GM12878 (cell line): ENCODE data around the gene MYL6B. TPM values are rescaled to one million over a fixed set of nuclear protein-coding genes. Genes with fewer than 3 reads are reported as not detected.

ENCODE experiments used
- ATAC-seq: fragments of 200-7000 bp; cut with Tn5 transposase; 3 replicates; pipeline ENCODE4 v1.9.1; 2020; ENCODE audit warnings: mild to moderate bottlenecking, moderate library complexity
- BruUV-seq: library from RNA; stranded (reverse); fragments of 400-500 nt; replicated peaks from 2 replicates; lab custom pipeline; 2021; lab: Mats Ljungman, UMichigan
- CTCF ChIA-PET: fragments of 300-600 bp; sonication (Branson Sonifier 250); formaldehyde crosslinking; extraction: SDS; loops from one replicate; lab custom pipeline; 2021; ENCODE audit warnings: inconsistent platforms; lab: Yijun Ruan, JAX
- POLR2A ChIA-PET: fragments of 350-600 bp; formaldehyde crosslinking; extraction: SDS; loops from one replicate; lab custom pipeline; 2021; ENCODE audit warnings: inconsistent platforms; lab: Charles Lee
- RAD21 ChIA-PET: fragments of 300-600 bp; sonication (Branson Sonifier 250); formaldehyde crosslinking; loops from one replicate; lab custom pipeline; 2023; ENCODE audit warnings: antibody characterized with exemption; ENCODE audit not compliant: unreplicated experiment; lab: Charles Lee
- SMC1A ChIA-PET: fragments of 300-600 bp; sonication (Branson Sonifier 250); formaldehyde crosslinking; loops from one replicate; lab custom pipeline; 2023; ENCODE audit not compliant: unreplicated experiment, uncharacterized antibody; lab: Charles Lee
- DNase-seq: peaks from one replicate; pipeline ENCODE4 v3.0.0-alpha.2; 2011; ENCODE audit warnings: low read depth, low spot score
- FAIRE-seq: peaks from 3 replicates; lab custom pipeline; 2011; peaks lifted over from hg19 to GRCh38; lab: Jason Lieb, UNC
- H2AFZ ChIP-seq: 2 replicates; pipeline ENCODE4 v1.6.0; 2011; ENCODE audit warnings: low read depth, low read length, control low read depth; ENCODE audit not compliant: control insufficient read depth
- H3K27ac ChIP-seq: 2 replicates; pipeline ENCODE4 v1.5.1; 2011; ENCODE audit warnings: control low read depth; ENCODE audit not compliant: control insufficient read depth, insufficient read depth
- H3K27me3 ChIP-seq, 2 experiments: replicated peaks in 1 of 2; 2 replicates each; pipeline versions ENCODE4 v1.6.0 to v1.6.1; 2011; ENCODE audit warnings: low read length in 1 of 2; ENCODE audit not compliant: control insufficient read depth in 2 of 2, insufficient read depth in 2 of 2
- H3K36me3 ChIP-seq, 2 experiments: 2 replicates each; pipeline ENCODE4 v1.5.1; 2011; ENCODE audit warnings: low read length in 1 of 2; ENCODE audit not compliant: control insufficient read depth in 2 of 2, insufficient read depth in 2 of 2
- H3K4me1 ChIP-seq: 2 replicates; pipeline ENCODE4 v1.6.1; 2011; ENCODE audit warnings: mild to moderate bottlenecking, low read length, moderate library complexity, mixed read lengths; ENCODE audit not compliant: control insufficient read depth, insufficient read depth
- H3K4me2 ChIP-seq: 2 replicates; pipeline ENCODE4 v1.6.0; 2011; ENCODE audit warnings: control low read depth; ENCODE audit not compliant: control insufficient read depth, insufficient read depth
- H3K4me3 ChIP-seq: fragments of 200-600 bp; sonication (generic); 2 replicates; pipeline ENCODE4 v1.5.1; 2016
- H3K79me2 ChIP-seq: 2 replicates; pipeline ENCODE4 v1.6.0; 2011; ENCODE audit warnings: low read length; ENCODE audit not compliant: control insufficient read depth, insufficient read depth
- H3K9ac ChIP-seq: 2 replicates; pipeline ENCODE4 v1.8.0; 2011; ENCODE audit warnings: low read length, control low read depth, mixed read lengths; ENCODE audit not compliant: control insufficient read depth, insufficient read depth
- H3K9me3 ChIP-seq: replicated peaks from 3 replicates; pipeline ENCODE4 v1.5.1; 2011; ENCODE audit warnings: mild to moderate bottlenecking, low read length; ENCODE audit not compliant: control insufficient read depth, insufficient read depth
- H4K20me1 ChIP-seq: 2 replicates; pipeline ENCODE4 v1.6.0; 2011; ENCODE audit not compliant: control insufficient read depth, insufficient read depth
- CHD1 ChIP-seq: IDR thresholded peaks from 2 replicates; pipeline ENCODE4 v1.6.1; 2012; ENCODE audit warnings: low read depth, low read length, improper control_type of control experiment
- EGR1 ChIP-seq, 2 experiments: IDR thresholded peaks; 1 replicate in 1 of 2; 2 replicates in 1 of 2; pipeline ENCODE4 v1.6.1; 2011 to 2012; ENCODE audit warnings: low read depth in 2 of 2, low read length in 2 of 2, borderline replicate concordance in 1 of 2, mild to moderate bottlenecking in 1 of 2, moderate library complexity in 1 of 2
- EZH2 ChIP-seq: IDR thresholded peaks from 2 replicates; pipeline ENCODE4 v1.6.1; 2012; ENCODE audit warnings: low read depth, mild to moderate bottlenecking, control low read depth, inconsistent platforms, low read length, borderline replicate concordance; ENCODE audit not compliant: control insufficient read depth
- FOXM1 ChIP-seq: IDR thresholded peaks from 2 replicates; pipeline ENCODE4 v1.6.1; 2012; ENCODE audit warnings: low read depth, mild to moderate bottlenecking, inconsistent platforms, low read length, moderate library complexity
- JUND ChIP-seq: IDR thresholded peaks from 2 replicates; pipeline ENCODE4 v1.6.1; 2012; ENCODE audit warnings: low read depth, mild to moderate bottlenecking, low read length, improper control_type of control experiment, moderate library complexity
- LARP7 ChIP-seq: fragments of 450-650 bp; IDR thresholded peaks from 2 replicates; pipeline ENCODE4 v1.6.1; 2017; ENCODE audit warnings: mild to moderate bottlenecking
- MTA3 ChIP-seq: IDR thresholded peaks from 2 replicates; pipeline ENCODE4 v1.6.1; 2012; ENCODE audit warnings: low read length, inconsistent platforms, borderline replicate concordance
- MYB ChIP-seq: fragments of 150-350 bp; IDR thresholded peaks from 2 replicates; pipeline ENCODE4 v1.6.1; 2014; ENCODE audit warnings: mild to moderate bottlenecking, low read depth, low read length, borderline replicate concordance
- NRF1 ChIP-seq: conservative IDR thresholded peaks from 2 replicates; pipeline ENCODE4 v1.6.1; 2011; ENCODE audit warnings: mild to moderate bottlenecking, low read depth, low read length, improper control_type of control experiment
- SRF ChIP-seq, 2 experiments: IDR thresholded peaks; 2 replicates each; pipeline ENCODE4 v1.6.1; 2011; ENCODE audit warnings: low read depth in 2 of 2, low read length in 2 of 2, mild to moderate bottlenecking in 1 of 2, moderate library complexity in 1 of 2
- TCF12 ChIP-seq: IDR thresholded peaks from 2 replicates; pipeline ENCODE4 v1.6.1; 2011; ENCODE audit warnings: low read depth, mild to moderate bottlenecking, low read length
- TCF7 ChIP-seq: IDR thresholded peaks from 2 replicates; pipeline ENCODE4 v1.6.1; 2014; ENCODE audit warnings: antibody characterized with exemption, borderline replicate concordance
- ZBED1 ChIP-seq: IDR thresholded peaks from 2 replicates; pipeline ENCODE4 v1.6.1; 2016; ENCODE audit warnings: borderline replicate concordance
- ZNF207 ChIP-seq: fragments of 450-650 bp; IDR thresholded peaks from 2 replicates; pipeline ENCODE4 v1.6.1; 2014; ENCODE audit warnings: antibody characterized with exemption, mild to moderate bottlenecking, borderline replicate concordance
- WGBS: methylation state at CpG from one replicate; pipeline ENCODE4 v1.1.6; 2016; ENCODE audit warnings: low lambda C conversion rate; ENCODE audit not compliant: insufficient replicate concordance, insufficient coverage; ENCODE audit errors: missing lambda C conversion rate; 5-methylcytosine and 5-hydroxymethylcytosine counted together
- in situ Hi-C: fragments of 300-500 bp; cut with MboI; formaldehyde crosslinking; loops from 9 replicates; pipeline ENCODE4 v1.14.3; 2018; ENCODE audit warnings: mixed read lengths
- intact Hi-C: fragments of 100-400 bp; cut with micrococcal nuclease; formaldehyde crosslinking; loops from one replicate; pipeline ENCODE4 v1.14.2; 2022; ENCODE audit not compliant: unreplicated experiment
- polyA plus RNA-seq, 11 experiments: library from polyadenylated mRNA; depleted of rRNA in 4 of 11; unstranded in 6 of 11; stranded (reverse) in 5 of 11; fragments of >200 nt; fragmentation: Nextera tagmentation in 4 of 11; fragmentation: Illumina TruSeq in 1 of 11; extraction: Ambion mirVana in 4 of 11; extraction: Trizol in 1 of 11; gene quantifications; 1 replicate in 1 of 11; 2 replicates in 10 of 11; pipeline versions ENCODE4 v1.2.1 to v1.2.3, GENCODE V29; 2011 to 2016; ENCODE audit warnings: inconsistent platforms in 2 of 11, missing spikeins in 2 of 11, low read depth in 1 of 11
- total RNA-seq, 4 experiments: library from RNA; depleted of rRNA in 3 of 4; stranded (reverse); fragments of >200 nt in 3 of 4; fragmentation: Illumina TruSeq in 1 of 4; extraction: Trizol in 1 of 4; gene quantifications; 2 replicates each; pipeline versions ENCODE4 v1.2.1 to v1.2.3, GENCODE V29; 2013 to 2021
- TF ChIP-seq, protein P1 (sequence below): fragments of 450-650 bp; IDR thresholded peaks from 2 replicates; pipeline ENCODE4 v1.6.1; 2018; ENCODE audit warnings: mild to moderate bottlenecking, low read depth, moderate library complexity; ENCODE audit not compliant: partially characterized antibody

The MYL6B gene
- total and polyA plus RNA-seq, 10 of the 15 experiments (the other 5 are each of a cell fraction or from before 2014, with no cell fraction given), result 75.5 to 153 (median 114) TPM

DNA sequence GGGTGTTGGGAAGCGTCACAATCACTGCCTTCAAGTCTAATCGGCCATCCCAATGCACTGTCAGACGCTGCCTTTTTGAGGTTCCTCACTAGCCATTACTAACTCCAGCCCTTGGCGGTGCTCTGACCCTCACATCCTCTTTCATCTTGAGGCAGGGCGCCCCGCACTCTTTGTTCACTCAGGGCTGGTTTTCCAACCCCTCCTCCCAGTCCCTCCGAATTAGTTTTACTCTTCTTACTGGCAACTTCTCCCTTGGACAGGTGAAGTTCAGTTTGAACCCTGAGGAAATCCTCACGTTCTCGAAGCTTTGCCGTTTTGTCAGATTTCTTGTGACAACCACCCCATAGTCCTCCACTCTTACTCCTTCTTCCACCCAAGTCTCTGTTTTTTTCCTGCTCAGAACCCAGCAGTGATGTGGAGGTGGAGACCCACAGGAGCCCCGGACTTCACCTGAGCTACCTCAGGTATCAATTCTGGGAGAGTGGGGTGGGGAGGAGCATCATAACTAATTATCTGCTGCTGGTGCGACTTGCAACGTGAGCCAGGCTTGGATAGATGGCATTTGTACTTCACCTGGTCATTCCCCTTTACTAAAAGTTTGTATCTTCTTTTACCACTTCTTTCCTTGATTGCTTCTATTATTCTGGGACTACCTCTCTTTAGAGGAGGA is 33.6 kb upstream of the MYL6B start:
- intact Hi-C loops, result loop anchor here (1.0 to 5.0 kb wide), 12 partner anchors 7 to 568 kb away; partner anchors contain the start of genes ANKRD52, CNPY2, DNAJC14 and MYL6B
- ChIA-PET CTCF (interaction anchor here (0.5 to 4.5 kb wide), 33 partner anchors 9 to 761 kb away, joined by 3 to 121 read pairs (median 5); partner anchors contain the start of genes ANKRD52, ESYT1, MYL6B and PA2G4), RAD21 (interaction anchor here (0.5 to 3.9 kb wide), 18 partner anchors 9 to 645 kb away, joined by 3 to 57 read pairs (median 5); partner anchors contain the start of genes ANKRD52, ESYT1, MYL6B and PA2G4), SMC1A (interaction anchor here (0.8 to 4.5 kb wide), 16 partner anchors 10 to 1133 kb away, joined by 3 to 50 read pairs (median 5); partner anchors contain the start of genes ESYT1, MYL6B, PA2G4 and RNF41), POLR2A (interaction anchor here (0.5 to 5.5 kb wide), 22 partner anchors 8 to 527 kb away, joined by 3 to 95 read pairs (median 4); partner anchors contain the start of genes ANKRD52, ATP5F1B, COQ10A and DNAJC14)
- peak overlapping the region; percentile 80 for H3K9ac ChIP-seq
- peak; percentile 21 for ATAC-seq
- H4K20me1 ChIP-seq, result no peaks in the 10 kb centered on the region
- H3K4me1 ChIP-seq, result peaks cover 15% of the 10 kb centered on the region
- in situ Hi-C loops, result no loop called here
- peak overlapping the region; percentile 78 for H3K4me3 ChIP-seq
- H3K4me2 ChIP-seq, result peak overlapping the region; percentile 99
- BruUV-seq, result no TSS peak
- no peaks in the 10 kb centered on the region for H3K27me3 ChIP-seq
- H2AFZ ChIP-seq, result peak overlapping the region; percentile 74
- no peak for FAIRE-seq
- under 1% methylated on average over 13 of the region's 13 CpGs for WGBS
- no peaks in the 10 kb centered on the region for H3K9me3 ChIP-seq
- no peak for DNase-seq
- H3K27ac ChIP-seq, result peak overlapping the region; percentile 73
- peaks cover 0 to 3% of the 10 kb centered on the region in 2 experiments; a peak in 1 of 4 replicates for H3K36me3 ChIP-seq
- peaks cover 28% of the 10 kb centered on the region for H3K79me2 ChIP-seq
- TF ChIP-seq LARP7 (no peak), EGR1 (IDR thresholded peaks at IDR 0.05; ENCODE audit: borderline replicate concordance in 1 of 2, low read depth in 2 of 2, low read length in 2 of 2) (no peak), SRF (IDR thresholded peaks at IDR 0.05; ENCODE audit: low read depth in 2 of 2, low read length in 2 of 2) (no peak), EZH2 (no peak), TCF12 (no peak), NRF1 (no peak), TCF7 (no peak), JUND (no peak), MYB (no peak), MTA3 (no peak), FOXM1 (no peak), CHD1 (no peak), ZBED1 (no peak), ZNF207 (no peak)
- TF ChIP-seq, protein P1, sequence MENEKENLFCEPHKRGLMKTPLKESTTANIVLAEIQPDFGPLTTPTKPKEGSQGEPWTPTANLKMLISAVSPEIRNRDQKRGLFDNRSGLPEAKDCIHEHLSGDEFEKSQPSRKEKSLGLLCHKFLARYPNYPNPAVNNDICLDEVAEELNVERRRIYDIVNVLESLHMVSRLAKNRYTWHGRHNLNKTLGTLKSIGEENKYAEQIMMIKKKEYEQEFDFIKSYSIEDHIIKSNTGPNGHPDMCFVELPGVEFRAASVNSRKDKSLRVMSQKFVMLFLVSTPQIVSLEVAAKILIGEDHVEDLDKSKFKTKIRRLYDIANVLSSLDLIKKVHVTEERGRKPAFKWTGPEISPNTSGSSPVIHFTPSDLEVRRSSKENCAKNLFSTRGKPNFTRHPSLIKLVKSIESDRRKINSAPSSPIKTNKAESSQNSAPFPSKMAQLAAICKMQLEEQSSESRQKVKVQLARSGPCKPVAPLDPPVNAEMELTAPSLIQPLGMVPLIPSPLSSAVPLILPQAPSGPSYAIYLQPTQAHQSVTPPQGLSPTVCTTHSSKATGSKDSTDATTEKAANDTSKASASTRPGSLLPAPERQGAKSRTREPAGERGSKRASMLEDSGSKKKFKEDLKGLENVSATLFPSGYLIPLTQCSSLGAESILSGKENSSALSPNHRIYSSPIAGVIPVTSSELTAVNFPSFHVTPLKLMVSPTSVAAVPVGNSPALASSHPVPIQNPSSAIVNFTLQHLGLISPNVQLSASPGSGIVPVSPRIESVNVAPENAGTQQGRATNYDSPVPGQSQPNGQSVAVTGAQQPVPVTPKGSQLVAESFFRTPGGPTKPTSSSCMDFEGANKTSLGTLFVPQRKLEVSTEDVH, result no peak
